ENCODE data around the gene MFSD1.

GRCh38 chr3:158808697-158809096 is 6.8 kb downstream of the MFSD1 start:
- TF ChIP-seq YY1 (IDR thresholded peaks at IDR 0.05; ENCODE audit: insufficient read depth, insufficient read length), result no peak
- TF ChIP-seq ZNF274 (IDR thresholded peaks at IDR 0.05; ENCODE audit: low read depth, low read length), result no peak

All from NT2/D1 (cell line).